Central memory CD8-positive, alpha-beta T cell (primary cell): ENCODE measurements around the gene STIM2.

Experiments used
- ATAC-seq: fragments of 150-1000 bp; cut with Tn5 transposase; replicated peaks from 2 replicates; pipeline ENCODE4 v1.10.0; 2022; ENCODE audit warnings: mild to moderate bottlenecking, moderate FRiP score, moderate number of reproducible peaks; ENCODE audit not compliant: poor library complexity, severe bottlenecking; ENCODE audit errors: extremely low read depth
- DNase-seq, 2 donors: peaks; one replicate each; pipeline ENCODE4 v3.0.0; 2021; ENCODE audit warnings: low spot score in 2 of 2
- H3K27ac Mint-ChIP-seq: one replicate; pipeline ENCODE4 v1.8.0; 2022; ENCODE audit warnings: low read depth, mild to moderate bottlenecking, moderate library complexity, mixed read lengths
- H3K27me3 Mint-ChIP-seq: one replicate; pipeline ENCODE4 v1.8.0; 2022; ENCODE audit warnings: mixed read lengths
- H3K36me3 Mint-ChIP-seq: one replicate; pipeline ENCODE4 v1.8.0; 2022; ENCODE audit warnings: mild to moderate bottlenecking, moderate library complexity, mixed read lengths; ENCODE audit not compliant: insufficient read depth
- H3K4me1 Mint-ChIP-seq: one replicate; pipeline ENCODE4 v1.8.0; 2022; ENCODE audit warnings: mixed read lengths
- H3K4me3 Mint-ChIP-seq: one replicate; pipeline ENCODE4 v1.8.0; 2022; ENCODE audit warnings: mild to moderate bottlenecking, moderate library complexity, mixed read lengths
- H3K9me3 Mint-ChIP-seq: one replicate; pipeline ENCODE4 v1.8.0; 2022; ENCODE audit warnings: mixed read lengths

Gene STIM2

GRCh38 chr4:27050731-27051130 is 190.1 kb downstream of the STIM2 start:
- DNase-seq: no peak

GRCh38 chr4:27055221-27055760 is 194.7 kb downstream of the STIM2 start:
- Mint-ChIP-seq H3K4me1 (no peaks in the 10 kb centered on the region), H3K9me3 (no peaks in the 10 kb centered on the region), H3K36me3 (peaks cover 2% of the 10 kb centered on the region), H3K27ac (no peak overlapping the region), H3K4me3 (no peak overlapping the region), H3K27me3 (peaks cover 63% of the 10 kb centered on the region)
- no peak for DNase-seq
- ATAC-seq: no peak

More at GRCh38 chr4:27050731-27051130, 190.1 kb downstream of the STIM2 start:
- no peak overlapping the region for H3K27ac Mint-ChIP-seq
- H3K9me3 Mint-ChIP-seq: no peaks in the 10 kb centered on the region
- H3K27me3 Mint-ChIP-seq: peaks cover 96% of the 10 kb centered on the region
- no peaks in the 10 kb centered on the region for H3K4me1 Mint-ChIP-seq
- H3K4me3 Mint-ChIP-seq: no peak overlapping the region
- H3K36me3 Mint-ChIP-seq: no peaks in the 10 kb centered on the region
- ATAC-seq: no peak

- H3K9me3 Mint-ChIP-seq: no peaks in the 10 kb centered on the region
- no peak for DNase-seq
- H3K36me3 Mint-ChIP-seq: peaks cover 2% of the 10 kb centered on the region
- H3K27me3 Mint-ChIP-seq: peaks cover 57% of the 10 kb centered on the region
- H3K27ac Mint-ChIP-seq: no peak overlapping the region
- H3K4me3 Mint-ChIP-seq: no peak overlapping the region
- ATAC-seq: no peak
- H3K4me1 Mint-ChIP-seq: no peaks in the 10 kb centered on the region
Observed at GRCh38 chr4:27056281-27056680, 195.6 kb downstream of the STIM2 start.

GRCh38 chr4:27057053-27057452 is 196.4 kb downstream of the STIM2 start:
- no peaks in the 10 kb centered on the region for H3K4me1 Mint-ChIP-seq
- no peak overlapping the region for H3K27ac Mint-ChIP-seq
- no peak for DNase-seq
- no peak overlapping the region for H3K4me3 Mint-ChIP-seq
- peaks cover 2% of the 10 kb centered on the region for H3K36me3 Mint-ChIP-seq
- H3K9me3 Mint-ChIP-seq: no peaks in the 10 kb centered on the region
- no peak for ATAC-seq
- peaks cover 57% of the 10 kb centered on the region for H3K27me3 Mint-ChIP-seq

GRCh38 chr4:27057662-27058061 is 197.0 kb downstream of the STIM2 start:
- no peak for ATAC-seq
- Mint-ChIP-seq H3K9me3 (no peaks in the 10 kb centered on the region), H3K27me3 (peaks cover 57% of the 10 kb centered on the region), H3K4me1 (no peaks in the 10 kb centered on the region), H3K27ac (no peak overlapping the region), H3K36me3 (peaks cover 2% of the 10 kb centered on the region), H3K4me3 (no peak overlapping the region)
- no peak for DNase-seq

GRCh38 chr4:27058819-27059406 is 198.3 kb downstream of the STIM2 start:
- no peak overlapping the region for H3K27ac Mint-ChIP-seq
- ATAC-seq: no peak
- peaks cover 52% of the 10 kb centered on the region for H3K27me3 Mint-ChIP-seq
- no peaks in the 10 kb centered on the region for H3K9me3 Mint-ChIP-seq
- no peak overlapping the region for H3K4me3 Mint-ChIP-seq
- peaks cover 2% of the 10 kb centered on the region for H3K36me3 Mint-ChIP-seq
- no peaks in the 10 kb centered on the region for H3K4me1 Mint-ChIP-seq
- DNase-seq: no peak

GRCh38 chr4:27059446-27059845 is 198.8 kb downstream of the STIM2 start:
- no peak overlapping the region for H3K27ac Mint-ChIP-seq
- ATAC-seq (no peak), DNase-seq (no peak)
- H3K9me3 Mint-ChIP-seq: no peaks in the 10 kb centered on the region
- no peak overlapping the region for H3K4me3 Mint-ChIP-seq
- H3K4me1 Mint-ChIP-seq: no peaks in the 10 kb centered on the region
- peaks cover 2% of the 10 kb centered on the region for H3K36me3 Mint-ChIP-seq
- peaks cover 55% of the 10 kb centered on the region for H3K27me3 Mint-ChIP-seq

GRCh38 chr4:27062256-27062655 is 201.6 kb downstream of the STIM2 start:
- no peaks in the 10 kb centered on the region for H3K4me1 Mint-ChIP-seq
- no peak overlapping the region for H3K27ac Mint-ChIP-seq
- H3K36me3 Mint-ChIP-seq: peaks cover 2% of the 10 kb centered on the region
- H3K9me3 Mint-ChIP-seq: no peaks in the 10 kb centered on the region
- no peak for DNase-seq
- peaks cover 53% of the 10 kb centered on the region for H3K27me3 Mint-ChIP-seq
- H3K4me3 Mint-ChIP-seq: no peak overlapping the region
- ATAC-seq: no peak

GRCh38 chr4:27066591-27066990 is 205.9 kb downstream of the STIM2 start:
- no peak for ATAC-seq
- no peaks in the 10 kb centered on the region for H3K4me1 Mint-ChIP-seq

GRCh38 chr4:27068151-27068867 is 207.7 kb downstream of the STIM2 start:
- H3K9me3 Mint-ChIP-seq: no peaks in the 10 kb centered on the region
- ATAC-seq (no peak), DNase-seq (no peak)
- H3K4me1 Mint-ChIP-seq: no peaks in the 10 kb centered on the region
- H3K36me3 Mint-ChIP-seq: no peaks in the 10 kb centered on the region
- peaks cover 55% of the 10 kb centered on the region for H3K27me3 Mint-ChIP-seq
- H3K4me3 Mint-ChIP-seq: no peak overlapping the region
- H3K27ac Mint-ChIP-seq: no peak overlapping the region

More at GRCh38 chr4:27066591-27066990, 205.9 kb downstream of the STIM2 start:
- Mint-ChIP-seq H3K27ac (no peak overlapping the region), H3K4me3 (no peak overlapping the region), H3K27me3 (peaks cover 67% of the 10 kb centered on the region), H3K9me3 (no peaks in the 10 kb centered on the region), H3K36me3 (no peaks in the 10 kb centered on the region)
- DNase-seq: no peak
